Cardiac muscle cell (in vitro differentiated cells and primary cell): ENCODE measurements around the gene IL1RL2. TPM values are rescaled to one million over a fixed set of nuclear protein-coding genes. Genes with fewer than 3 reads are reported as not detected.

Experiments
- DNase-seq, 2 donors: peaks; one replicate each; pipeline versions ENCODE4 v3.0.0 to v3.0.0-alpha.2; 2010 to 2017; ENCODE audit warnings: low read depth in 1 of 2, low spot score in 1 of 2
- H3K27ac ChIP-seq: fragments of 200-600 bp; sonication (generic); 2 replicates; pipeline ENCODE4 v1.5.1; 2016
- H3K27me3 ChIP-seq: fragments of 200-600 bp; sonication (generic); 2 replicates; pipeline ENCODE4 v1.6.0; 2016; ENCODE audit warnings: control low read depth
- H3K36me3 ChIP-seq: fragments of 200-600 bp; sonication (generic); 2 replicates; pipeline ENCODE4 v1.5.1; 2016; ENCODE audit warnings: control low read depth
- H3K4me1 ChIP-seq: fragments of 200-600 bp; sonication (generic); 2 replicates; pipeline ENCODE4 v1.8.1; 2017; ENCODE audit warnings: low read depth, mild to moderate bottlenecking, mixed run types
- H3K4me3 ChIP-seq: fragments of 200-600 bp; sonication (generic); 2 replicates; pipeline ENCODE4 v1.5.1; 2016; ENCODE audit warnings: mild to moderate bottlenecking
- H3K9me3 ChIP-seq: fragments of 200-600 bp; sonication (generic); 2 replicates; pipeline ENCODE4 v1.5.1; 2017; ENCODE audit warnings: low read depth, mild to moderate bottlenecking, control low read depth
- polyA plus RNA-seq: library from polyadenylated mRNA; unstranded; fragments of >200 nt; fragmentation: Nextera tagmentation; extraction: Ambion mirVana; gene quantifications from 2 replicates; pipeline ENCODE4 v1.2.1, GENCODE V29; 2016
- total RNA-seq: library from RNA; depleted of rRNA; stranded (reverse); fragments of >200 nt; gene quantifications from 2 replicates; pipeline ENCODE4 v1.2.3, GENCODE V29; 2016
- TF ChIP-seq, protein P1 (sequence below): IDR thresholded peaks from 2 replicates; pipeline ENCODE4 v1.5.1; 2012; ENCODE audit warnings: low read depth, mild to moderate bottlenecking, low read length

IL1RL2 gene
- total and polyA plus RNA-seq, 2 experiments from 2014 or later, result not detected

DNA sequence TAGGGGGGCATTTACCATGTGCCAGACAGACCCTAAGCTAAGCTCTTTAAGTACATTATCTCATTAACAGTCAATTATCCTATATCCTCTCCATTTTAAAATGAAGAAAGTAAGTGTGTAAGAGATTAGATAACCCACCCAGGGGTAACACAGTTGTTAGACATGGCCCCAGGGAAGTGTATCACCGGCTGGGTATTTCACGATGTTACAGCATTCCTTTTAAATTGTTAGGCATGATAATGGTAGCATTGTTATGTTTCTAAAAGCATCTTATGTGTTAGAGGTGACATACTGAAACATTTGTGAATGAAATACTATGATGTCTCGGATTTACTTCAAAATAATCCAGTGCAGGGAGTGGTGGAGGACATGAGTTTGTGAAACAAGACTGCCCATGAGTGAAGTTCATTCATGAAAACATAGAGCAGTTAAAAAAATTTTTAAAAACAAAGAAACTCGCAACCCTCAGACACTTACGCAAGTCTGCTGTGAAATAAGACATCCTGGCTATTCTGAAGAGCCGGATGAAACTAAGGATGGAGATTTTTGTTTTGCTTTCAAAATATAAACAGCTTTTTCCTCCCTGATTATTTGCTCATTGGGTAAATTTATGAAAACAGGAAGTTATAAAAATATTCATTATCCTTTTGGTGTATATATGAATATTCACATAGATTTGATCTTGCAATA, 54.9 kb downstream of the IL1RL2 start:
- Histone ChIP-seq H3K27ac (no peak overlapping the region), H3K4me3 (no peak overlapping the region), H3K36me3 (no peaks in the 10 kb centered on the region), H3K9me3 (no peaks in the 10 kb centered on the region), H3K27me3 (peaks cover 5% of the 10 kb centered on the region), H3K4me1 (no peaks in the 10 kb centered on the region)
- DNase-seq, result peak in 1 of 2 donors; percentile 50
- TF ChIP-seq, protein P1, sequence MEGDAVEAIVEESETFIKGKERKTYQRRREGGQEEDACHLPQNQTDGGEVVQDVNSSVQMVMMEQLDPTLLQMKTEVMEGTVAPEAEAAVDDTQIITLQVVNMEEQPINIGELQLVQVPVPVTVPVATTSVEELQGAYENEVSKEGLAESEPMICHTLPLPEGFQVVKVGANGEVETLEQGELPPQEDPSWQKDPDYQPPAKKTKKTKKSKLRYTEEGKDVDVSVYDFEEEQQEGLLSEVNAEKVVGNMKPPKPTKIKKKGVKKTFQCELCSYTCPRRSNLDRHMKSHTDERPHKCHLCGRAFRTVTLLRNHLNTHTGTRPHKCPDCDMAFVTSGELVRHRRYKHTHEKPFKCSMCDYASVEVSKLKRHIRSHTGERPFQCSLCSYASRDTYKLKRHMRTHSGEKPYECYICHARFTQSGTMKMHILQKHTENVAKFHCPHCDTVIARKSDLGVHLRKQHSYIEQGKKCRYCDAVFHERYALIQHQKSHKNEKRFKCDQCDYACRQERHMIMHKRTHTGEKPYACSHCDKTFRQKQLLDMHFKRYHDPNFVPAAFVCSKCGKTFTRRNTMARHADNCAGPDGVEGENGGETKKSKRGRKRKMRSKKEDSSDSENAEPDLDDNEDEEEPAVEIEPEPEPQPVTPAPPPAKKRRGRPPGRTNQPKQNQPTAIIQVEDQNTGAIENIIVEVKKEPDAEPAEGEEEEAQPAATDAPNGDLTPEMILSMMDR, result no peak

DNA sequence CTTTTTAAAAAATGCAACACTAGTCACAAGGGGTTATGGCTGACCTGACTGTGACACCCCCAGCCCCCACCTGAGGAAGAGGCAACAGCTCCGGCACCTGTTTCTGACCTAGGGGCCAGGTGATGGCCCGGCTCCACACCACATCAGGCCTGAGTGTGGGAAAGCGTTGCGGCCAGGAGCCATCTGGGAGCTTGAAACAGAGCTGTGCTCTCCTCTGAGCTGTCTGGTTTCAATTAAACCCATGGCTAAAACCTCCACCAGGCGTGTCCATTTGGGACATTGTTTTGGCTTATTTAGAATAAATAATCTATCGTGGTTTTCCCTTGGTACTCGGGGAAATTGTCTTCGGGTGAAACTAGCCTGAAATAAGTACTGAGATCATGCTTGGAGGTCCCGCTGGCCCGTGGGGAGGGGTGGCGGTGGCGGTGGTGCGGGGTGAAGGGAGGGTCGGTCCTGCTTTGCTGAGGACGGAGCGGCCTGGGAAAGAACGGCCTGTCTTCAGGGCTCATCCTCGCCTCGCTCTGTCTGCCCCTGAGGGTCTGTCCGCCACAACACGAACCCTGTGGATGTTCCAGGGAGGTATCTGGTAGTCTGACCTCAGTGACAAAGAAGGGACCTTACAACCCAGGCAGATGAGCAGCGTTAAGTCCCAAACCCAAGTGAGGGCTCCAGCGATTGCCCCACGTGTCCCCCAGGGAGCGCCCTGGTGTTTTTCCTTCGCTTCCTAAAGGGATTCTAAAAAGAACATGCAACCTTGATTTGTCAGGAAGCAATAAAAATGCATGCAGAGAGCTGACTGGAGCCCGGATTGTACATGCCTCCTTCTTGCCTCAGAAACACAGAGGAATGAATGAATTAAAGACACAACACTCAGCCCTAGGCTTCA, 58.7 kb downstream of the IL1RL2 start:
- H3K4me3 ChIP-seq, result no peak overlapping the region
- no peaks in the 10 kb centered on the region for H3K9me3 ChIP-seq
- H3K27me3 ChIP-seq, result peaks cover 31% of the 10 kb centered on the region
- DNase-seq, result peak in 1 of 2 donors; percentile 33
- TF ChIP-seq, protein P1, result peak; percentile 17
- H3K27ac ChIP-seq, result no peak overlapping the region
- H3K36me3 ChIP-seq, result no peaks in the 10 kb centered on the region
- H3K4me1 ChIP-seq, result no peaks in the 10 kb centered on the region

DNA sequence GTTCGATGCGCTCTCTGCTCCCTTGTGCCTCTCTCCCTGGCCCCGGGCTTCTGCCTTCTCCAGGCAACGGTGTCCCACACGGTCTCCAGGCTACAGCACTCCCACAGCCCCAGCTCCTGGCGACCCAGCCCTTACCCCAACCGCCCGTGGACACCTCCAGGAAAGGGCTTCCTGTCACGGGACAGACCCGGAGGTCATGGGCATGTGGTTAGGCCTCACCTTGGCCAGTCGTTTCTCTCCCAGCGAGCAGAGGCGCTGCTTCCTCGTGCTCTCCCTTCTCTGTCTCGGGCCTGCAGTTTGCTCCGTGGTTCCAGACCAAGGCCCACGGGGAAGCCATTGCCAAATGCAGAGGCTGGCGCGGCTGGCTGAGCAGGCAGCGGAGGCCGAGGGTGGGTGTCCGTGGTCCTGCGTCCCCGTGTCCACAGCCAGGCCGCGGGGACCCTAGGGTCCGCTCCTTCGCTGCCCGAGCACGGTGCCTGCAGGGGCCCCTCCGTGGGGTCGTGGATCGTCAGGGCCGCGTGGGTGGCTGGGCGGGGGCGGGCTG, 63.5 kb downstream of the IL1RL2 start:
- Histone ChIP-seq H3K4me3 (no peak overlapping the region), H3K4me1 (no peaks in the 10 kb centered on the region), H3K9me3 (no peaks in the 10 kb centered on the region), H3K27me3 (peaks cover 47% of the 10 kb centered on the region), H3K27ac (no peak overlapping the region), H3K36me3 (no peaks in the 10 kb centered on the region)
- DNase-seq, result no peak
- TF ChIP-seq, protein P1, result no peak

DNA sequence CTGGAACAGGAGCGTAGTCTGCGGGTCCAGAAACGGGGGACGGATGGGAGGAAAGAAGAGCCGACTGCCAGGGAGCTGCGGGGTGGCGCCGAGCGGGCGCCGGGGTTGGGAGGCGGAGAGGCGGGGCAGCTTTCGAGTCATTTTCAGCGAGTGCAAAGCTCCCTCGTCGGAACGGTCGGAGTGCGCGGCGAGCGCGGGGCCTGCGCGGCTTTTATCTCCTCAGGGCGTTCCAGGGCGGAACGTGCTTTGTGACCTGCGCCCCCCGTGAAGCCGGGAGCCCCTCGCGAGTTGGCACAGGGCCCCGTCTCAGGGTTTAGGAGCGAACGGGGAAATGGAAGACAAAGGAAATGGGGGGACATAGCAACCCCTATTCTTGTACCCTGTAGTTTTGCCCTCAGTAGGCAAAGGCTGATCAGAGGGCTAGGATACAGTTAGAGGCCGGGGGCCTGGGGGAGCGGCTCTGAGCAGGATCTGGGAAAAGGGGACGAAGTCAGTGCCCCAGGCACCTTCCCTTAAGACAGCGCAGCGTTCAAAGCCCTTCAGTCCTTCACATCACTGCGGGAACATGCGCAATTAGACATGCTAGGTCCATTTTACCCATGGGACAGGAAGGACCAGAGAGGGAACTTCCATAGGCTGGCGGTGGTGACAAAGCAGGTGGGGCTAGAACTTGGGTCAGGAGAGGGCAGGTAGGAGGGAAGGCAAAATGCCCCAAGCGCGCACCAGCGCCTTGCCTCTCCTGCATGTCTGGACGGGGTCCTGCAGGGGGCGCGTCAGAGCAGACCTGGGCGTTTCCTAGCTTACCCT, 64.4 kb downstream of the IL1RL2 start:
- Histone ChIP-seq H3K9me3 (no peaks in the 10 kb centered on the region), H3K27me3 (peaks cover 47% of the 10 kb centered on the region), H3K4me3 (peak overlapping the region; percentile 19), H3K36me3 (no peaks in the 10 kb centered on the region), H3K27ac (no peak overlapping the region), H3K4me1 (no peaks in the 10 kb centered on the region)
- TF ChIP-seq, protein P1, result peak; percentile 72
- peak; percentile 54 to 64 for DNase-seq

DNA sequence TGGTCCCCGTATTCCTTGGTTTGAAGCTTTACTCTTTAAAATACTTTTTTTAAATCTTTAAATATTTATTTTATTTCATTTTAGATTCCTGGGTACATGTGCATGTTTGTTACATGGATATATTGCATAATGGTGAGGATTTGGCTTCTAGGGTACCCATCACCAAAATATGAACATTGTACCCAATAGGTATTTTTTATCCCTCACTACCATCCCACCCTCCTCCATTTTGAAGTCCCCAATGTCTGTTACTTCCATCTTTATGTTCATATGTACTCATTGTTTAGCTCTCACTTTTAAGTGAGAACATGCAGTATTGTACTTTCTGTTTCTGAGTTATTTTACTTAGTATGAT, 65.0 kb downstream of the IL1RL2 start:
- DNase-seq, result no peak
- Histone ChIP-seq H3K9me3 (no peaks in the 10 kb centered on the region), H3K36me3 (no peaks in the 10 kb centered on the region), H3K4me3 (no peak overlapping the region), H3K27me3 (peaks cover 42% of the 10 kb centered on the region), H3K27ac (no peak overlapping the region), H3K4me1 (no peaks in the 10 kb centered on the region)
- TF ChIP-seq, protein P1, result no peak
